Mucosa of descending colon (tissue), 3 donors: ENCODE measurements around the gene MAP6. TPM values are rescaled to one million over a fixed set of nuclear protein-coding genes. Genes with fewer than 3 reads are reported as not detected.

ENCODE experiments used
- ATAC-seq: fragments of 200-7000 bp; cut with Tn5 transposase; one replicate; pipeline ENCODE4 v1.9.1; 2020; ENCODE audit warnings: mild to moderate bottlenecking, moderate library complexity
- DNase-seq, 3 donors: peaks; one replicate each; pipeline ENCODE4 v3.0.0-alpha.2; 2020
- H3K36me3 ChIP-seq: fragments of 200-600 bp; one replicate; pipeline ENCODE4 v1.8.0; 2021; ENCODE audit warnings: low read depth, mild to moderate bottlenecking
- H3K4me1 ChIP-seq: fragments of 200-600 bp; one replicate; pipeline ENCODE4 v1.8.0; 2021; ENCODE audit warnings: low read depth, mild to moderate bottlenecking
- H3K4me3 ChIP-seq: fragments of 200-600 bp; one replicate; pipeline ENCODE4 v1.8.0; 2021; ENCODE audit warnings: mild to moderate bottlenecking
- H3K9me3 ChIP-seq: fragments of 200-600 bp; one replicate; pipeline ENCODE4 v1.8.0; 2021; ENCODE audit warnings: mild to moderate bottlenecking
- CTCF ChIP-seq: fragments of 200-600 bp; IDR thresholded peaks from one replicate; pipeline ENCODE4 v1.8.0; 2022; ENCODE audit warnings: antibody characterized with exemption, mild to moderate bottlenecking
- intact Hi-C, 2 donors: fragments of 100-400 bp; cut with DNase I in 1 of 2; cut with micrococcal nuclease in 1 of 2; formaldehyde crosslinking; loops; one replicate each; pipeline versions ENCODE4 v1.11.0 to v1.11.1; 2022; cut with DNase I, micrococcal nuclease
- total RNA-seq, 3 donors: library from RNA; stranded (reverse); fragmentation: NEBNext Ultra II Directional in 2 of 3; extraction: Animal tissue kit (Norgen Biotek cat#: 25700) in 2 of 3; gene quantifications; one replicate each; pipeline versions ENCODE4 v1.2.1 to v1.2.4, GENCODE V29; 2021 to 2023
- donor health status: DM: no; HTN: no; CAD: no; lungs with moderate emphysema.
- donor health status: DM: no; HTN: no; CAD: no.
- donor health status: DM: no; HTN: yes; CAD: no.

Gene MAP6
- total RNA-seq, 3 donors from 2014 or later: 0.84 to 17.7 (median 1.9) TPM

GRCh38 chr11:75611823-75612222 lies 57.0 kb downstream of the MAP6 start:
- H3K9me3 ChIP-seq: no peaks in the 10 kb centered on the region
- no peaks in the 10 kb centered on the region for H3K4me1 ChIP-seq
- intact Hi-C loops: no loop called here
- H3K4me3 ChIP-seq: no peak overlapping the region
- H3K36me3 ChIP-seq: no peaks in the 10 kb centered on the region
- ATAC-seq (no peak), DNase-seq (no peak)
- no peak for TF ChIP-seq CTCF

- TF ChIP-seq CTCF: no peak
- Histone ChIP-seq H3K4me1 (no peaks in the 10 kb centered on the region), H3K4me3 (no peak overlapping the region), H3K9me3 (no peaks in the 10 kb centered on the region), H3K36me3 (no peaks in the 10 kb centered on the region)
- ATAC-seq: no peak
- intact Hi-C loops: no loop called here
- DNase-seq: no peak
Observed at GRCh38 chr11:75606099-75606498, 62.7 kb downstream of the MAP6 start.

GRCh38 chr11:75603791-75604736 lies 64.8 kb downstream of the MAP6 start:
- TF ChIP-seq CTCF: no peak
- H3K4me3 ChIP-seq: no peak overlapping the region
- intact Hi-C loops: no loop called here
- no peaks in the 10 kb centered on the region for H3K9me3 ChIP-seq
- no peak for DNase-seq
- ATAC-seq: no peak
- no peaks in the 10 kb centered on the region for H3K36me3 ChIP-seq
- H3K4me1 ChIP-seq: no peaks in the 10 kb centered on the region

GRCh38 chr11:75602951-75603350 lies 65.9 kb downstream of the MAP6 start:
- intact Hi-C loops: no loop called here
- no peak for TF ChIP-seq CTCF
- ATAC-seq: no peak
- Histone ChIP-seq H3K36me3 (no peaks in the 10 kb centered on the region), H3K4me1 (no peaks in the 10 kb centered on the region), H3K9me3 (no peaks in the 10 kb centered on the region), H3K4me3 (no peak overlapping the region)
- DNase-seq: no peak

GRCh38 chr11:75601494-75601893 lies 67.3 kb downstream of the MAP6 start:
- intact Hi-C loops: no loop called here
- Histone ChIP-seq H3K36me3 (no peaks in the 10 kb centered on the region), H3K9me3 (no peaks in the 10 kb centered on the region), H3K4me1 (no peaks in the 10 kb centered on the region), H3K4me3 (no peak overlapping the region)
- no peak for TF ChIP-seq CTCF
- ATAC-seq (no peak), DNase-seq (no peak)
